ENCODE results near the gene EFNA5.

- no peak for TF ChIP-seq GABPA (IDR thresholded peaks at IDR 0.05; ENCODE audit: borderline replicate concordance, insufficient read depth, low read length)
- no peak for TF ChIP-seq HDAC6 (IDR thresholded peaks at IDR 0.05; ENCODE audit: low read depth, low read length)
- no peak for TF ChIP-seq USF2 (IDR thresholded peaks at IDR 0.05; ENCODE audit: low read length)
- no peak for TF ChIP-seq CTCF (IDR thresholded peaks at IDR 0.05; ENCODE audit: control extremely low read depth in 1 of 3, insufficient read depth in 1 of 3, low read depth in 1 of 3, low read length in 3 of 3)
- TF ChIP-seq KDM5A (IDR thresholded peaks at IDR 0.05; ENCODE audit: low read length) = no peak
These were observed 262.2 kb downstream of the EFNA5 start for GRCh38 chr5:107408564-107408963.

Data from H1 (cell line).